ENCODE data around the gene NAP1L2. TPM values are rescaled to one million over a fixed set of nuclear protein-coding genes. Genes with fewer than 3 reads are reported as not detected.

NAP1L2 gene, protein sequence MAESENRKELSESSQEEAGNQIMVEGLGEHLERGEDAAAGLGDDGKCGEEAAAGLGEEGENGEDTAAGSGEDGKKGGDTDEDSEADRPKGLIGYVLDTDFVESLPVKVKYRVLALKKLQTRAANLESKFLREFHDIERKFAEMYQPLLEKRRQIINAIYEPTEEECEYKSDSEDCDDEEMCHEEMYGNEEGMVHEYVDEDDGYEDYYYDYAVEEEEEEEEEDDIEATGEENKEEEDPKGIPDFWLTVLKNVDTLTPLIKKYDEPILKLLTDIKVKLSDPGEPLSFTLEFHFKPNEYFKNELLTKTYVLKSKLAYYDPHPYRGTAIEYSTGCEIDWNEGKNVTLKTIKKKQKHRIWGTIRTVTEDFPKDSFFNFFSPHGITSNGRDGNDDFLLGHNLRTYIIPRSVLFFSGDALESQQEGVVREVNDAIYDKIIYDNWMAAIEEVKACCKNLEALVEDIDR
- 0.59 and 0.78 TPM in 2 replicates for total RNA-seq

DNA sequence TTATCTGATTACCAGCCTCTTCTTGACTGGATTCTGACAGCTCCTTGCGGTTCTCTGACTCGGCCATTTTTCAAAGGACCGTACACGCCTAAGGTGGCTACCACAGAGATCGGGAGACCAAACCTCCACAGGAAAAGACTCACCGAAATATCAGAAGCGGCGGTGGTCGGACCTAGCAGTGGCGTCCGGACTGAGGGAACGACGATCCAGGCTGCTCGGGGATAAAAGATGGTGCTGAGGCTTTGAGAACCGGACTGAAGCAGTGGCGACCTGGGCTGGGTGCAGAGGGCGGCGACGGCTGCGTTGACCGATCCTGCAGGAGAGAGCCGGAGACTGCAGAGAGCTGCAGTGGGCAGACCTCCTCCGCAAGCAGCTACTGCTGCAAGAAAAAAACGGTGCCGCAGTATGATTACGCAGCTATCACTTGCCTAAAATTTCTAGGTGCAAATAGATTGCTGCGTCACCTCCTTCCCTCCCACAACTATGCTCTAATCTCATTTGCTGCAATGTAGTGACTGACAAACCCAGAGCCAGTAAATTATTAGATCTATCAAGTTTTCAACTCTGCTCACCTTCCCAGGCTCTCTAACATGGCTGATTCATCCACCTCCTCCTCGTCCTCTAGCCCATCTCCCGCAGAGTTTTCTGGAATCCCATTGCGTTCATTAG is at the start of gene NAP1L2:
TSS of gene NAP1L2 (minus strand) at position 426 of the 669 bp plus-strand sequence. CDS start at position 67, 359 bp downstream.

Other genes with a start within 250 kb of the NAP1L2 start
- not detected in 2 replicates for gene PABPC1L2B, start 211.9 kb downstream of the NAP1L2 start, total RNA-seq
- not detected in 2 replicates for gene PABPC1L2A, start 135.3 kb downstream of the NAP1L2 start, total RNA-seq
- not detected in 2 replicates for gene CDX4, start 232.2 kb upstream of the NAP1L2 start, total RNA-seq